OCI-LY3 (cell line): ENCODE results near the gene RRP1B.

Experiments used
- H2AFZ ChIP-seq: fragments of 200-600, 300-600 bp; shearing (Covaris generic); 2 replicates; pipeline ENCODE4 v1.6.0; 2014; ENCODE audit warnings: antibody characterized with exemption, low read depth, low read length
- H3K27ac ChIP-seq: fragments of 200-600, 300-600 bp; sonication (generic); 2 replicates; pipeline ENCODE4 v1.5.1; 2014; ENCODE audit warnings: mild to moderate bottlenecking, low read length, moderate library complexity, mixed read lengths
- H3K27me3 ChIP-seq: fragments of 200-600, 300-600 bp; sonication (generic); 2 replicates; pipeline ENCODE4 v1.6.1; 2014; ENCODE audit warnings: low read depth, low read length, mixed read lengths
- H3K36me3 ChIP-seq: fragments of 200-600, 300-600 bp; sonication (generic); replicated peaks from 2 replicates; pipeline ENCODE3; 2014; ENCODE audit warnings: low read depth, low read length, mixed read lengths
- H3K4me1 ChIP-seq: fragments of 300-600, 200-600 bp; sonication (generic); 2 replicates; pipeline ENCODE4 v1.6.1; 2014; ENCODE audit warnings: low read length, mixed read lengths
- H3K4me2 ChIP-seq: fragments of 200-600, 300-600 bp; sonication (generic); 2 replicates; pipeline ENCODE4 v1.6.1; 2014; ENCODE audit warnings: low read length, mixed read lengths
- H3K4me3 ChIP-seq: fragments of 300-600, 200-600 bp; sonication (generic); 2 replicates; pipeline ENCODE4 v1.5.1; 2014; ENCODE audit warnings: antibody characterized with exemption, mild to moderate bottlenecking, low read length, moderate library complexity
- H3K79me2 ChIP-seq: fragments of 300-600, 200-600 bp; shearing (Covaris generic); 2 replicates; pipeline ENCODE4 v1.6.1; 2014; ENCODE audit warnings: mild to moderate bottlenecking, low read length, mixed read lengths
- H3K9ac ChIP-seq: fragments of 300-600, 200-600 bp; shearing (Covaris generic); 2 replicates; pipeline ENCODE4 v1.6.0; 2014; ENCODE audit warnings: mild to moderate bottlenecking, low read length, moderate library complexity
- H3K9me3 ChIP-seq: fragments of 200-600, 300-600 bp; shearing (Covaris generic); 2 replicates; pipeline ENCODE4 v1.6.1; 2014; ENCODE audit warnings: low read length, mixed read lengths; ENCODE audit not compliant: insufficient read depth
- H4K20me1 ChIP-seq: fragments of 200-600, 300-600 bp; sonication (generic); 2 replicates; pipeline ENCODE4 v1.6.1; 2016; ENCODE audit warnings: low read length, mixed read lengths; ENCODE audit not compliant: insufficient read depth
- CTCF ChIP-seq: fragments of 200-600, 300-600 bp; sonication (generic); IDR thresholded peaks from 2 replicates; pipeline ENCODE4 v1.5.1; 2014; ENCODE audit warnings: antibody characterized with exemption, low read length, low read depth
- EZH2phosphoT487 ChIP-seq: fragments of 200-600 bp; shearing (Covaris generic); IDR thresholded peaks from 2 replicates; pipeline ENCODE4 v1.6.1; 2018; ENCODE audit warnings: antibody characterized with exemption, mixed run types, low read depth

RRP1B gene

GRCh38 chr21:43659136-43660000 is at the start of gene RRP1B, which contains the start of gene HSF2BP:
Gene RRP1B (plus strand): TSS chr21:43659560. CDS start chr21:43659665, 105 bp downstream.
Gene HSF2BP (minus strand): TSS chr21:43659488. CDS start chr21:43658096, 1,392 bp downstream.
- Histone ChIP-seq H3K79me2 (peaks cover 59% of the 10 kb centered on the region), H3K4me2 (peak within 1 kb of the TSS; percentile 78), H3K27ac (peak within 1 kb of the TSS; percentile 43), H3K9ac (peak within 1 kb of the TSS; percentile 72), H2AFZ (peak within 1 kb of the TSS; percentile 50; the same call in 1 of the 2 replicates), H3K4me1 (peaks cover 19% of the 10 kb centered on the region), H3K27me3 (no peaks in the 10 kb centered on the region), H3K9me3 (no peaks in the 10 kb centered on the region), H4K20me1 (peaks cover 13% of the 10 kb centered on the region), H3K36me3 (peaks cover 24% of the 10 kb centered on the region), H3K4me3 (peak within 1 kb of the TSS; percentile 86)
- TF ChIP-seq EZH2phosphoT487 (no peak), CTCF (no peak)

- Histone ChIP-seq H3K36me3 (no peaks in the 10 kb centered on the region), H3K9ac (no peak overlapping the region), H3K4me2 (peak overlapping the region; percentile 20), H3K79me2 (no peaks in the 10 kb centered on the region), H3K4me3 (no peak overlapping the region), H3K9me3 (no peaks in the 10 kb centered on the region), H4K20me1 (no peaks in the 10 kb centered on the region), H3K27me3 (no peaks in the 10 kb centered on the region), H2AFZ (no peak overlapping the region), H3K27ac (no peak overlapping the region), H3K4me1 (peaks cover 16% of the 10 kb centered on the region)
- TF ChIP-seq CTCF (peak; percentile 66), EZH2phosphoT487 (no peak)
These were observed 47.6 kb upstream of the RRP1B start for GRCh38 chr21:43611598-43612369.

GRCh38 chr21:43613755-43614638 is 45.4 kb upstream of the RRP1B start:
- no peak for TF ChIP-seq EZH2phosphoT487
- no peak for TF ChIP-seq CTCF
- Histone ChIP-seq H3K79me2 (no peaks in the 10 kb centered on the region), H2AFZ (no peak overlapping the region), H3K36me3 (no peaks in the 10 kb centered on the region), H3K4me1 (peaks cover 10% of the 10 kb centered on the region), H3K9me3 (no peaks in the 10 kb centered on the region), H3K27me3 (no peaks in the 10 kb centered on the region), H3K4me2 (no peak overlapping the region; the same call in 1 of the 2 replicates), H4K20me1 (no peaks in the 10 kb centered on the region), H3K27ac (no peak overlapping the region), H3K4me3 (no peak overlapping the region), H3K9ac (no peak overlapping the region)
